ACC112 (cell line): ENCODE data around the gene IRF6.

Experiments
- H2AFZ ChIP-seq: fragments of 200-600 bp; sonication (generic); one replicate; pipeline ENCODE4 v1.6.0; 2017; ENCODE audit warnings: antibody characterized with exemption, low read length; ENCODE audit not compliant: unreplicated experiment
- H3K27ac ChIP-seq: fragments of 200-600 bp; sonication (generic); 2 replicates; pipeline ENCODE4 v1.5.1; 2014; ENCODE audit warnings: low read depth, mild to moderate bottlenecking, antibody characterized with exemption, low read length, moderate library complexity
- H3K27me3 ChIP-seq: fragments of 200-600 bp; sonication (generic); 2 replicates; pipeline ENCODE4 v1.6.1; 2014; ENCODE audit warnings: mild to moderate bottlenecking, antibody characterized with exemption, low read length, moderate library complexity, mixed read lengths; ENCODE audit not compliant: insufficient read depth
- H3K36me3 ChIP-seq: fragments of 200-600 bp; sonication (generic); 2 replicates; pipeline ENCODE4 v1.6.1; 2016; ENCODE audit warnings: mild to moderate bottlenecking, antibody characterized with exemption, low read length, moderate library complexity, mixed read lengths; ENCODE audit not compliant: insufficient read depth
- H3K4me1 ChIP-seq: fragments of 200-600 bp; sonication (generic); one replicate; pipeline ENCODE4 v1.6.1; 2016; ENCODE audit warnings: low read length, mixed read lengths; ENCODE audit not compliant: insufficient read depth, unreplicated experiment, control insufficient read depth
- H3K4me3 ChIP-seq: fragments of 200-600 bp; sonication (generic); 2 replicates; pipeline ENCODE4 v1.5.1; 2014; ENCODE audit warnings: mild to moderate bottlenecking, low read depth, low read length
- H3K79me2 ChIP-seq: fragments of 200-600 bp; sonication (generic); one replicate; pipeline ENCODE4 v1.6.0; 2016; ENCODE audit warnings: low read length; ENCODE audit not compliant: control insufficient read depth, unreplicated experiment, insufficient read depth

IRF6 gene

GRCh38 chr1:209790286-209791193 is 15.4 kb downstream of the IRF6 start:
- peaks cover 69% of the 10 kb centered on the region for H3K27me3 ChIP-seq

GRCh38 chr1:209789245-209789644 is 16.7 kb downstream of the IRF6 start:
- Histone ChIP-seq H3K79me2 (no peaks in the 10 kb centered on the region), H2AFZ (no peak overlapping the region), H3K27me3 (peaks cover 57% of the 10 kb centered on the region), H3K4me3 (no peak overlapping the region), H3K36me3 (no peaks in the 10 kb centered on the region), H3K27ac (no peak overlapping the region), H3K4me1 (no peaks in the 10 kb centered on the region)

More at GRCh38 chr1:209790286-209791193, 15.4 kb downstream of the IRF6 start:
- H3K36me3 ChIP-seq = no peaks in the 10 kb centered on the region
- H3K27ac ChIP-seq = no peak overlapping the region
- no peak overlapping the region for H3K4me3 ChIP-seq
- H3K4me1 ChIP-seq = no peaks in the 10 kb centered on the region
- H3K79me2 ChIP-seq = no peaks in the 10 kb centered on the region
- H2AFZ ChIP-seq = no peak overlapping the region

GRCh38 chr1:209787551-209787950 is 18.4 kb downstream of the IRF6 start:
- Histone ChIP-seq H3K36me3 (no peaks in the 10 kb centered on the region), H3K27me3 (peaks cover 40% of the 10 kb centered on the region), H3K4me3 (no peak overlapping the region), H3K79me2 (peaks cover 10% of the 10 kb centered on the region), H2AFZ (no peak overlapping the region), H3K27ac (no peak overlapping the region), H3K4me1 (peaks cover 6% of the 10 kb centered on the region)

- Histone ChIP-seq H3K79me2 (peaks cover 10% of the 10 kb centered on the region), H3K27ac (no peak overlapping the region), H3K27me3 (peaks cover 26% of the 10 kb centered on the region), H2AFZ (no peak overlapping the region), H3K36me3 (no peaks in the 10 kb centered on the region), H3K4me1 (peaks cover 6% of the 10 kb centered on the region), H3K4me3 (no peak overlapping the region)
These were observed 19.8 kb downstream of the IRF6 start for GRCh38 chr1:209786146-209786545.

DNA sequence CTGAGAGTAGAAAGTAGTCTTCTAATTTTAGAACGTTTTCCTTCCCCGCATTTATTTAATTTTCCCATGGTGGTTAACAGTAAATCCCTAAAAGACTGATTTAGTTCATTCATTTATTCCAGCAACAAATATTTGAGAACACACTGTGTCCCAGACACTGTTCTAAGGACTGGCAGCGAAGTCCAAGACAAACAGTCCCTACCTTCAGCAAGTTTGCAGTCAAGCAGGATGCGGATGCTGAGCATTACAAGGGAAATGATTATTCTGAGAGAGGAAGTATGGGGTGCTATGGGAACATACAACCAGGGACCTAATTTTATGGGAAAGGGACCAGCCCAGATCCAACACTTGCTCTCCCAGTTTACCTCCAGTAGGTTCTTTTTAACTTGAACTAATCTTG is 20.4 kb downstream of the IRF6 start:
- H3K27me3 ChIP-seq = peaks cover 21% of the 10 kb centered on the region
- no peak overlapping the region for H2AFZ ChIP-seq
- peaks cover 6% of the 10 kb centered on the region for H3K4me1 ChIP-seq
- H3K79me2 ChIP-seq = peaks cover 10% of the 10 kb centered on the region
- H3K4me3 ChIP-seq = no peak overlapping the region
- no peak overlapping the region for H3K27ac ChIP-seq
- no peaks in the 10 kb centered on the region for H3K36me3 ChIP-seq

- Histone ChIP-seq H3K4me1 (peaks cover 6% of the 10 kb centered on the region), H3K27ac (peak within 1 kb of the TSS; percentile 65), H2AFZ (peak within 1 kb of the TSS; percentile 86), H3K27me3 (peaks cover 10% of the 10 kb centered on the region), H3K36me3 (no peaks in the 10 kb centered on the region), H3K4me3 (peak within 1 kb of the TSS; percentile 83), H3K79me2 (peaks cover 10% of the 10 kb centered on the region)
These were observed 21.4 kb downstream of the IRF6 start, which contains the start of gene C1orf74 for GRCh38 chr1:209784265-209785169. Gene C1orf74, minus strand, starts transcription at chr1:209784559. Its CDS starts 925 bp downstream, at chr1:209783634.

GRCh38 chr1:209783386-209783785 is 22.6 kb downstream of the IRF6 start:
- H2AFZ ChIP-seq = no peak overlapping the region

GRCh38 chr1:209780268-209780667 is 25.7 kb downstream of the IRF6 start:
- H3K79me2 ChIP-seq = peaks cover 10% of the 10 kb centered on the region
- H3K4me1 ChIP-seq = peaks cover 6% of the 10 kb centered on the region
- no peaks in the 10 kb centered on the region for H3K36me3 ChIP-seq

More at GRCh38 chr1:209783386-209783785, 22.6 kb downstream of the IRF6 start:
- H3K4me3 ChIP-seq = peak overlapping the region; percentile 83
- H3K27ac ChIP-seq = no peak overlapping the region
- H3K4me1 ChIP-seq = peaks cover 6% of the 10 kb centered on the region
- no peaks in the 10 kb centered on the region for H3K36me3 ChIP-seq
- peaks cover 10% of the 10 kb centered on the region for H3K79me2 ChIP-seq
- H3K27me3 ChIP-seq = peaks cover under 1% of the 10 kb centered on the region

GRCh38 chr1:209778102-209778501 is 27.8 kb downstream of the IRF6 start:
- H3K27ac ChIP-seq = no peak overlapping the region
- no peak overlapping the region for H2AFZ ChIP-seq
- H3K36me3 ChIP-seq = no peaks in the 10 kb centered on the region
- no peaks in the 10 kb centered on the region for H3K27me3 ChIP-seq
- no peak overlapping the region for H3K4me3 ChIP-seq
- H3K79me2 ChIP-seq = peaks cover 3% of the 10 kb centered on the region
- no peaks in the 10 kb centered on the region for H3K4me1 ChIP-seq

More at GRCh38 chr1:209780268-209780667, 25.7 kb downstream of the IRF6 start:
- Histone ChIP-seq H2AFZ (no peak overlapping the region), H3K27ac (no peak overlapping the region), H3K4me3 (no peak overlapping the region), H3K27me3 (no peaks in the 10 kb centered on the region)

GRCh38 chr1:209777587-209777986 is 28.4 kb downstream of the IRF6 start:
- Histone ChIP-seq H2AFZ (no peak overlapping the region), H3K4me3 (no peak overlapping the region), H3K36me3 (no peaks in the 10 kb centered on the region), H3K27me3 (no peaks in the 10 kb centered on the region), H3K4me1 (no peaks in the 10 kb centered on the region), H3K27ac (no peak overlapping the region), H3K79me2 (no peaks in the 10 kb centered on the region)
